ENCODE measurements around the gene FGD4.

DNA sequence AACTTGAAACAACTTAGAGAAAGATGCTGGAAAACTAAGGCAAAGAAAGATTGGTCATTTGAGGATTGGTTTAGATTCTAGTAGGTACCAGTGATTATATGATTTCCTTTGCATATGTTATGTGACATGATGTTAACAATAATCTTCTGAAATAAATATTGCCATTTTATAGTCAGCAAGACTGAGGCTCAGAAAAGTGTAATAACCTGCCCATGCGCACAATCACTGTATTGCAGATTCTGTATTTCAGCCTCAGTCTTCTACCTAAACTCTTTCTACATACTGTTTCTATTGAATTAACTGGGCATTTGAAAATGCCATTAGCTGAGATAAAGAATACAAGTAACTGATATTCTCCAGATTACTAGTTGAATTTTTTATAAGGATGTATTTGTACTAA is 61.3 kb downstream of the FGD4 start:
- no peak for TF ChIP-seq TOX (CRISPR knock-in tag; IDR thresholded peaks at IDR 0.05; ENCODE audit: borderline replicate concordance)
- no peak for TF ChIP-seq GLIS3 (CRISPR knock-in tag; IDR thresholded peaks at IDR 0.05)
- no peak for TF ChIP-seq BACH2 (CRISPR knock-in tag; IDR thresholded peaks at IDR 0.05; ENCODE audit: borderline replicate concordance)
- TF ChIP-seq RARB (CRISPR knock-in tag; IDR thresholded peaks at IDR 0.05), result no peak
- no peak for TF ChIP-seq ISL1 (CRISPR knock-in tag; IDR thresholded peaks at IDR 0.05)
- TF ChIP-seq ZC3H10 (CRISPR knock-in tag; IDR thresholded peaks at IDR 0.05), result no peak
- TF ChIP-seq ZFP3 (CRISPR knock-in tag; IDR thresholded peaks at IDR 0.05), result no peak

Data from SK-N-SH treated with all-trans-retinoic acid at 6 μM for 48 hours (cell line).